ENCODE results near the gene GRXCR2.

GRCh38 chr5:145912019-145912418, 39.2 kb upstream of the GRXCR2 start:
- TF ChIP-seq GATA2 (IDR thresholded peaks at IDR 0.05; ENCODE audit: low read depth, low read length) (no peak), GATA3 (IDR thresholded peaks at IDR 0.05; ENCODE audit: low read depth, low read length) (no peak)
